Measurements from ENCODE around the gene RILPL1.

DNA sequence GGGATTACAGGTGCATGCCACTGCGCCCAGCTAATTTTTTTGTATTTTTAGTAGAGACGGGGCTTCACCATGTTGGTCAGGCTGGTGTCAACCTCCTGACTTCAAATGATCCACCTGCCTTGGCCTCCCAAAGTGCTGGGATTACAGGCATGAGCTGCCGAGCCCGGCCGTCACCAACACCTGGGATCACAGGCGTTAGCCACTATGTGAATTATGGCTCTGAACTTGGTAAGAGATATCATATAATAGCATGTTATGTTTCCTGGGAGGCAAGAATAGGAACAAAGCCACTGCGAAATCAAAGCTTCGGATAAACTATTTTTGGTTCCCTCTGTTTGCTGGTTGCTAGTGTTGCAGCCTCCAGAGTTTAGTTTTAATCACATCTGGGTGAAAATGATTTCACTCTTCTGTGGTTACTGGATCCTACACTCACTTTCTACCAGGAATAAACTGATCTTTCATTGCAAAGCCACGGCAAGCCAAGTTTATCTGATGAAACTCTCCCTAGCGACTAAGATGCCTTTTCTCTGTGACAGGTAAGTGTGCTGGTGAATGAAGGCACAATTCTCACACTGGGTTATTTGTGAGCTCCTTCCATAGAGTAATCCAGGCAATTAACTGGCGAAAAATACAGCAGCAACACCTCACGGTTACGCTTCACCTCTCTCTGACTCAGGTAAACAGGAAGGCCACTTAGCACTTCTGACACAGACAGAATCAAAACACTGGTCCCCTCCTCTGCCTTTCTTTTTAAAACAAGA, 58.9 kb downstream of the RILPL1 start:
- TF ChIP-seq EZH2 (IDR thresholded peaks at IDR 0.05; ENCODE audit: low read length, unreplicated experiment) (no peak), EZH2phosphoT487 (IDR thresholded peaks at IDR 0.05; ENCODE audit: borderline replicate concordance, low read length) (no peak)
- TF ChIP-seq, protein P1, sequence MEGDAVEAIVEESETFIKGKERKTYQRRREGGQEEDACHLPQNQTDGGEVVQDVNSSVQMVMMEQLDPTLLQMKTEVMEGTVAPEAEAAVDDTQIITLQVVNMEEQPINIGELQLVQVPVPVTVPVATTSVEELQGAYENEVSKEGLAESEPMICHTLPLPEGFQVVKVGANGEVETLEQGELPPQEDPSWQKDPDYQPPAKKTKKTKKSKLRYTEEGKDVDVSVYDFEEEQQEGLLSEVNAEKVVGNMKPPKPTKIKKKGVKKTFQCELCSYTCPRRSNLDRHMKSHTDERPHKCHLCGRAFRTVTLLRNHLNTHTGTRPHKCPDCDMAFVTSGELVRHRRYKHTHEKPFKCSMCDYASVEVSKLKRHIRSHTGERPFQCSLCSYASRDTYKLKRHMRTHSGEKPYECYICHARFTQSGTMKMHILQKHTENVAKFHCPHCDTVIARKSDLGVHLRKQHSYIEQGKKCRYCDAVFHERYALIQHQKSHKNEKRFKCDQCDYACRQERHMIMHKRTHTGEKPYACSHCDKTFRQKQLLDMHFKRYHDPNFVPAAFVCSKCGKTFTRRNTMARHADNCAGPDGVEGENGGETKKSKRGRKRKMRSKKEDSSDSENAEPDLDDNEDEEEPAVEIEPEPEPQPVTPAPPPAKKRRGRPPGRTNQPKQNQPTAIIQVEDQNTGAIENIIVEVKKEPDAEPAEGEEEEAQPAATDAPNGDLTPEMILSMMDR (conservative IDR thresholded peaks at IDR 0.05; ENCODE audit: low read depth, low read length) = no peak

Data from PC-3 (cell line).